Measurements from ENCODE around the gene SLC26A6.

DNA sequence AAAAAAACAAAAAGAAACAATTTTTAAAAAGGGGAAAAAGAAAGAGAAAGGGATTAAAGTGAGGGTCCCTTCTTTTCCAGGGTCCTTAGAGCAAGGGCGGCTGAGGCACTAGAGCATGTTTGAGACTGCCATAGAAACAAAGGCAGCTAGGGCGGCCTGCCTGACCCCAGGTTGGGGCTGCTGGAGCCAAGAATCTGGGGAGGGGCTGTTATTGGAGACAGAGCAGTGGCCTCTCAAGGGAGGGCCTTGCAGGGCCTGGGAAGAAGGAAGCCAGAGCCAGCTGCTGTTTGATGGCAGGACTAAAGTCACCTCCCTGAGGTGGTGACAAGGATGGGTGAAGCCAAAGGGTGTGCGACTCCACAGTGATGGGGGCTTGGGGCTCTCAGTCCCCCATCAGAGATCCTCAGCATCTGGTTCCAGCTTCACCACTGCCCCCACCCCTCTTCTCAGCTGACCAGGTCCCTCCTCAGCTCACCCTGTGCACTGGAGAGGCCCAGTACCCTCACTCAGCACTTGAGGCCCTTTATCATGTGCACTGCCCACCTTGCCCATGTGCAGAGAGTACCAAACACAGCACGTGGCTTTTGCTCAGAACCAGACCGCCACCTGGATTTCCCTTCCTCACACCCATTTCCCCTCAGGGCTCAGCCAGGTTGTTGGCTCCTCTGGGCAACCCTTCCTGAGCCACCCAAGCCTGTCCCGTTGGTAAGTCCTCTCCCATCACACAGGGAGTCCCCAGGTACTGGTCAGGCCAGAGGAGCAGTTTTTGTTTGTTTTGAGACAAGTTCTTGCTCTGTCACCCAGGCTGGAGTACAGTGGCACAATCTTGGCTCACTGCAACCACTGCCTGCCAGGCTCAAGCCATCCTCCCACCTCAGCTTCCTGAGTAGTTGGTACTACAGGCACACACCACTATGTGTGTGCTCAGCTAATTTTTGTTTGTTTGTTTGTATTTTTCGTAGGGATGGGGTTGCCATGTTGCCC is 15.4 kb downstream of the SLC26A6 start:
- TF ChIP-seq BACH2 (CRISPR knock-in tag; IDR thresholded peaks at IDR 0.05; ENCODE audit: borderline replicate concordance): no peak
- TF ChIP-seq RARB (CRISPR knock-in tag; IDR thresholded peaks at IDR 0.05): no peak
- no peak for TF ChIP-seq TOX (CRISPR knock-in tag; IDR thresholded peaks at IDR 0.05; ENCODE audit: borderline replicate concordance)
- TF ChIP-seq ZNF565 (CRISPR knock-in tag; conservative IDR thresholded peaks at IDR 0.05; ENCODE audit: low read depth): no peak
- TF ChIP-seq, protein P1, sequence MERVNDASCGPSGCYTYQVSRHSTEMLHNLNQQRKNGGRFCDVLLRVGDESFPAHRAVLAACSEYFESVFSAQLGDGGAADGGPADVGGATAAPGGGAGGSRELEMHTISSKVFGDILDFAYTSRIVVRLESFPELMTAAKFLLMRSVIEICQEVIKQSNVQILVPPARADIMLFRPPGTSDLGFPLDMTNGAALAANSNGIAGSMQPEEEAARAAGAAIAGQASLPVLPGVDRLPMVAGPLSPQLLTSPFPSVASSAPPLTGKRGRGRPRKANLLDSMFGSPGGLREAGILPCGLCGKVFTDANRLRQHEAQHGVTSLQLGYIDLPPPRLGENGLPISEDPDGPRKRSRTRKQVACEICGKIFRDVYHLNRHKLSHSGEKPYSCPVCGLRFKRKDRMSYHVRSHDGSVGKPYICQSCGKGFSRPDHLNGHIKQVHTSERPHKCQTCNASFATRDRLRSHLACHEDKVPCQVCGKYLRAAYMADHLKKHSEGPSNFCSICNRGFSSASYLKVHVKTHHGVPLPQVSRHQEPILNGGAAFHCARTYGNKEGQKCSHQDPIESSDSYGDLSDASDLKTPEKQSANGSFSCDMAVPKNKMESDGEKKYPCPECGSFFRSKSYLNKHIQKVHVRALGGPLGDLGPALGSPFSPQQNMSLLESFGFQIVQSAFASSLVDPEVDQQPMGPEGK (CRISPR knock-in tag; IDR thresholded peaks at IDR 0.05; ENCODE audit: borderline replicate concordance): no peak
- TF ChIP-seq, protein P2, sequence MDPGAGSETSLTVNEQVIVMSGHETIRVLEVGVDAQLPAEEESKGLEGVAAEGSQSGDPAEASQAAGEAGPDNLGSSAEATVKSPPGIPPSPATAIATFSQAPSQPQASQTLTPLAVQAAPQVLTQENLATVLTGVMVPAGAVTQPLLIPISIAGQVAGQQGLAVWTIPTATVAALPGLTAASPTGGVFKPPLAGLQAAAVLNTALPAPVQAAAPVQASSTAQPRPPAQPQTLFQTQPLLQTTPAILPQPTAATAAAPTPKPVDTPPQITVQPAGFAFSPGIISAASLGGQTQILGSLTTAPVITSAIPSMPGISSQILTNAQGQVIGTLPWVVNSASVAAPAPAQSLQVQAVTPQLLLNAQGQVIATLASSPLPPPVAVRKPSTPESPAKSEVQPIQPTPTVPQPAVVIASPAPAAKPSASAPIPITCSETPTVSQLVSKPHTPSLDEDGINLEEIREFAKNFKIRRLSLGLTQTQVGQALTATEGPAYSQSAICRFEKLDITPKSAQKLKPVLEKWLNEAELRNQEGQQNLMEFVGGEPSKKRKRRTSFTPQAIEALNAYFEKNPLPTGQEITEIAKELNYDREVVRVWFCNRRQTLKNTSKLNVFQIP (CRISPR knock-in tag; IDR thresholded peaks at IDR 0.05; ENCODE audit: borderline replicate concordance, low read depth): no peak
- TF ChIP-seq PPARA (CRISPR knock-in tag; IDR thresholded peaks at IDR 0.05; ENCODE audit: borderline replicate concordance): no peak
- TF ChIP-seq OSR1 (CRISPR knock-in tag; IDR thresholded peaks at IDR 0.05): no peak
- no peak for TF ChIP-seq ZC3H10 (CRISPR knock-in tag; IDR thresholded peaks at IDR 0.05)
- TF ChIP-seq, protein P3, sequence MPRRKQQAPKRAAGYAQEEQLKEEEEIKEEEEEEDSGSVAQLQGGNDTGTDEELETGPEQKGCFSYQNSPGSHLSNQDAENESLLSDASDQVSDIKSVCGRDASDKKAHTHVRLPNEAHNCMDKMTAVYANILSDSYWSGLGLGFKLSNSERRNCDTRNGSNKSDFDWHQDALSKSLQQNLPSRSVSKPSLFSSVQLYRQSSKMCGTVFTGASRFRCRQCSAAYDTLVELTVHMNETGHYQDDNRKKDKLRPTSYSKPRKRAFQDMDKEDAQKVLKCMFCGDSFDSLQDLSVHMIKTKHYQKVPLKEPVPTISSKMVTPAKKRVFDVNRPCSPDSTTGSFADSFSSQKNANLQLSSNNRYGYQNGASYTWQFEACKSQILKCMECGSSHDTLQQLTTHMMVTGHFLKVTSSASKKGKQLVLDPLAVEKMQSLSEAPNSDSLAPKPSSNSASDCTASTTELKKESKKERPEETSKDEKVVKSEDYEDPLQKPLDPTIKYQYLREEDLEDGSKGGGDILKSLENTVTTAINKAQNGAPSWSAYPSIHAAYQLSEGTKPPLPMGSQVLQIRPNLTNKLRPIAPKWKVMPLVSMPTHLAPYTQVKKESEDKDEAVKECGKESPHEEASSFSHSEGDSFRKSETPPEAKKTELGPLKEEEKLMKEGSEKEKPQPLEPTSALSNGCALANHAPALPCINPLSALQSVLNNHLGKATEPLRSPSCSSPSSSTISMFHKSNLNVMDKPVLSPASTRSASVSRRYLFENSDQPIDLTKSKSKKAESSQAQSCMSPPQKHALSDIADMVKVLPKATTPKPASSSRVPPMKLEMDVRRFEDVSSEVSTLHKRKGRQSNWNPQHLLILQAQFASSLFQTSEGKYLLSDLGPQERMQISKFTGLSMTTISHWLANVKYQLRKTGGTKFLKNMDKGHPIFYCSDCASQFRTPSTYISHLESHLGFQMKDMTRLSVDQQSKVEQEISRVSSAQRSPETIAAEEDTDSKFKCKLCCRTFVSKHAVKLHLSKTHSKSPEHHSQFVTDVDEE (CRISPR knock-in tag; IDR thresholded peaks at IDR 0.05): no peak
- no peak for TF ChIP-seq CSRNP3 (CRISPR knock-in tag; IDR thresholded peaks at IDR 0.05)
